HepG2 (cell line): Measurements from ENCODE around the gene TMEM238. TPM values are rescaled to one million over a fixed set of nuclear protein-coding genes. Genes with fewer than 3 reads are reported as not detected.

Experiments used
- CHD4 ChIP-seq: fragments of 200-600 bp; sonication (generic); IDR thresholded peaks from 2 replicates; pipeline ENCODE4 v1.7.0; 2017; ENCODE audit warnings: mild to moderate bottlenecking, low read length, borderline replicate concordance
- FOXC1 ChIP-seq: sonication (generic); formaldehyde crosslinking; IDR thresholded peaks from 2 replicates; pipeline ENCODE4 v1.8.0; 2022; ENCODE audit warnings: mild to moderate bottlenecking, missing genetic modification reagents, borderline replicate concordance
- GATA4 ChIP-seq: sonication (generic); IDR thresholded peaks from 2 replicates; pipeline ENCODE4 v1.6.1; 2016; ENCODE audit warnings: antibody characterized with exemption, low read depth, borderline replicate concordance
- GATAD2A ChIP-seq: IDR thresholded peaks from 2 replicates; pipeline ENCODE4 v1.6.1; 2016
- GPN1 ChIP-seq: sonication (generic); formaldehyde crosslinking; IDR thresholded peaks from 2 replicates; pipeline ENCODE4 v1.5.1; 2020; ENCODE audit warnings: missing genetic modification reagents, borderline replicate concordance
- HINFP ChIP-seq: sonication (generic); formaldehyde crosslinking; IDR thresholded peaks from 2 replicates; pipeline ENCODE4 v1.4.0; 2020; ENCODE audit warnings: low read depth, mild to moderate bottlenecking, missing genetic modification reagents
- KLF13 ChIP-seq: sonication (generic); formaldehyde crosslinking; IDR thresholded peaks from 2 replicates; pipeline ENCODE4 v1.4.0; 2020; ENCODE audit warnings: mild to moderate bottlenecking, missing genetic modification reagents
- MLXIP ChIP-seq: sonication (generic); formaldehyde crosslinking; IDR thresholded peaks from 2 replicates; pipeline ENCODE4 v1.9.0; 2021; ENCODE audit warnings: missing genetic modification reagents, borderline replicate concordance
- ONECUT2 ChIP-seq: sonication (generic); formaldehyde crosslinking; IDR thresholded peaks from 2 replicates; pipeline ENCODE4 v1.4.0; 2020; ENCODE audit warnings: missing genetic modification reagents
- PHF5A ChIP-seq: IDR thresholded peaks from one replicate; pipeline ENCODE4 v1.6.1; 2018; ENCODE audit warnings: low read depth, missing genetic modification reagents; ENCODE audit not compliant: unreplicated experiment
- RXRA ChIP-seq: sonication (generic); formaldehyde crosslinking; IDR thresholded peaks from 2 replicates; pipeline ENCODE4 v1.5.1; 2020; ENCODE audit warnings: missing genetic modification reagents
- SIN3A ChIP-seq: IDR thresholded peaks from 2 replicates; pipeline ENCODE4 v1.6.1; 2011; ENCODE audit warnings: low read depth, mild to moderate bottlenecking, control low read depth, low read length, borderline replicate concordance
- TAF1 ChIP-seq: sonication (generic); formaldehyde crosslinking; IDR thresholded peaks from 2 replicates; pipeline ENCODE4 v1.4.0; 2020; ENCODE audit warnings: missing genetic modification reagents
- TBX2 ChIP-seq: sonication (generic); formaldehyde crosslinking; IDR thresholded peaks from 2 replicates; pipeline ENCODE4 v1.5.0; 2020; ENCODE audit warnings: missing genetic modification reagents, mild to moderate bottlenecking, borderline replicate concordance
- TFAP4 ChIP-seq: sonication (generic); IDR thresholded peaks from 2 replicates; pipeline ENCODE4 v1.6.1; 2016; ENCODE audit warnings: low read depth, borderline replicate concordance
- THAP8 ChIP-seq: sonication (generic); formaldehyde crosslinking; IDR thresholded peaks from 2 replicates; pipeline ENCODE4 v1.5.1; 2020; ENCODE audit warnings: missing genetic modification reagents, mild to moderate bottlenecking, borderline replicate concordance
- TOPORS ChIP-seq: sonication (generic); formaldehyde crosslinking; IDR thresholded peaks from 2 replicates; pipeline ENCODE4 v1.8.0; 2023; ENCODE audit warnings: mild to moderate bottlenecking, missing genetic modification reagents
- ZBTB20 ChIP-seq: sonication (generic); formaldehyde crosslinking; IDR thresholded peaks from 2 replicates; pipeline ENCODE4 v1.8.1; 2023; ENCODE audit warnings: missing genetic modification reagents, low read depth, mild to moderate bottlenecking, borderline replicate concordance
- ZMYM4 ChIP-seq: sonication (generic); formaldehyde crosslinking; IDR thresholded peaks from 2 replicates; pipeline ENCODE4 v1.8.1; 2023; ENCODE audit warnings: mild to moderate bottlenecking, missing genetic modification reagents
- ZNF138 ChIP-seq: sonication (generic); formaldehyde crosslinking; IDR thresholded peaks from 2 replicates; pipeline ENCODE4 v1.5.0; 2020; ENCODE audit warnings: mild to moderate bottlenecking, low read depth, missing genetic modification reagents
- ZNF207 ChIP-seq: fragments of 450-650 bp; IDR thresholded peaks from 2 replicates; pipeline ENCODE4 v1.6.1; 2016; ENCODE audit warnings: antibody characterized with exemption, borderline replicate concordance
- ZNF256 ChIP-seq: sonication (generic); formaldehyde crosslinking; conservative IDR thresholded peaks from 2 replicates; pipeline ENCODE4 v1.4.0; 2020; ENCODE audit warnings: missing genetic modification reagents
- ZNF263 ChIP-seq: sonication (generic); formaldehyde crosslinking; IDR thresholded peaks from 2 replicates; pipeline ENCODE4 v1.4.0; 2020; ENCODE audit warnings: missing genetic modification reagents
- ZNF383 ChIP-seq: sonication (generic); formaldehyde crosslinking; IDR thresholded peaks from 2 replicates; pipeline ENCODE4 v1.4.0; 2020; ENCODE audit warnings: missing genetic modification reagents, mild to moderate bottlenecking, borderline replicate concordance
- ZNF446 ChIP-seq: sonication (generic); formaldehyde crosslinking; IDR thresholded peaks from 2 replicates; pipeline ENCODE4 v1.5.0; 2020; ENCODE audit warnings: mild to moderate bottlenecking, missing genetic modification reagents
- polyA plus RNA-seq, 8 experiments: library from polyadenylated mRNA; depleted of rRNA in 3 of 8; stranded (reverse) in 7 of 8; unstranded in 1 of 8; fragments of >200 nt; fragmentation: Illumina TruSeq in 4 of 8; extraction: Trizol in 4 of 8; gene quantifications; 2 replicates each; pipeline versions ENCODE4 v1.2.1 to v1.2.3, GENCODE V29; 2011 to 2016; ENCODE audit warnings: low read depth in 4 of 8, missing spikeins in 1 of 8, mixed read lengths in 1 of 8; ENCODE audit not compliant: insufficient read depth in 1 of 8
- total RNA-seq, 5 experiments: library from RNA; depleted of rRNA; stranded (reverse); fragments of >200 nt; fragmentation: Illumina TruSeq; extraction: Trizol; gene quantifications; 2 replicates each; pipeline ENCODE4 v1.2.3, GENCODE V29; 2016; ENCODE audit warnings: low read depth in 1 of 5

The TMEM238 gene
- total and polyA plus RNA-seq, 2 of the 13 experiments (the other 11 are each of a cell fraction or from before 2014, with no cell fraction given) = not detected

GRCh38 chr19:55385724-55386492, 1.8 kb upstream of the TMEM238 start, which contains the start of gene RPL28 (continued):
- TF ChIP-seq ZBTB20 (CRISPR knock-in tag) = 0 out of 2 replicates have a peak, but pooled peaks have one; percentile 42
- peak; percentile 44; the same call in 1 of the 2 replicates for TF ChIP-seq ZMYM4 (CRISPR knock-in tag)
- no peak for TF ChIP-seq MLXIP (CRISPR knock-in tag)
- TF ChIP-seq ONECUT2 = no peak
- TF ChIP-seq PHF5A (CRISPR knock-in tag) = no peak
- no peak; the same call in 1 of the 2 replicates for TF ChIP-seq ZNF256 (CRISPR knock-in tag)
- 0 out of 2 replicates have a peak, but pooled peaks have one; percentile 83 for TF ChIP-seq KLF13 (CRISPR knock-in tag)
- peak; percentile 100 for TF ChIP-seq TAF1 (CRISPR knock-in tag)
- TF ChIP-seq GATA4 = peak; percentile 75
- TF ChIP-seq RXRA = peak; percentile 63
- TF ChIP-seq CHD4 = no peak
- no peak for TF ChIP-seq TFAP4
- TF ChIP-seq ZNF207 = no peak
- TF ChIP-seq GPN1 = no peak; the same call in 1 of the 2 replicates
- 0 out of 2 replicates have a peak, but pooled peaks have one; percentile 10 for TF ChIP-seq TOPORS (CRISPR knock-in tag)
- TF ChIP-seq ZNF138 (CRISPR knock-in tag) = peak; percentile 93; the same call in 1 of the 2 replicates
- no peak for TF ChIP-seq THAP8 (CRISPR knock-in tag)
- peak; percentile 9; the same call in 1 of the 2 replicates for TF ChIP-seq ZNF263 (CRISPR knock-in tag)
- TF ChIP-seq HINFP (CRISPR knock-in tag) = peak; percentile 79
- peak; percentile 87; the same call in 1 of the 2 replicates for TF ChIP-seq ZNF446 (CRISPR knock-in tag)
- TF ChIP-seq TBX2 = peak; percentile 79
- TF ChIP-seq ZNF383 = no peak
- TF ChIP-seq FOXC1 = peak; percentile 91; the same call in 1 of the 2 replicates
- no peak; the same call in 1 of the 2 replicates for TF ChIP-seq GATAD2A (CRISPR knock-in tag)
- TF ChIP-seq SIN3A = peak; percentile 88
